Ovary (tissue), 3 donors: ENCODE measurements around the gene YLPM1.

Experiments
- EP300 ChIP-seq: sonication (generic); formaldehyde crosslinking; IDR thresholded peaks from one replicate; pipeline ENCODE4 v1.6.1; 2017; ENCODE audit warnings: antibody characterized with exemption
- POLR2A ChIP-seq: fragments of 450-650 bp; IDR thresholded peaks from one replicate; pipeline ENCODE4 v1.6.1; 2017; ENCODE audit warnings: antibody characterized with exemption, mild to moderate bottlenecking, moderate library complexity
- TF ChIP-seq, protein P1 (sequence below), 3 donors: fragments of 450-650 bp in 2 of 3; fragments of 200-600 bp in 1 of 3; IDR thresholded peaks; one replicate each; pipeline versions ENCODE4 v1.5.1 to v1.8.0; 2016 to 2022; ENCODE audit warnings: antibody characterized with exemption in 3 of 3, mild to moderate bottlenecking in 1 of 3
- donor health status: DM: no; HTN: no; CAD: no.

GRCh38 chr14:74792249-74793039 is 29.3 kb downstream of the YLPM1 start:
- TF ChIP-seq POLR2A (no peak), EP300 (no peak)
- TF ChIP-seq, protein P1, sequence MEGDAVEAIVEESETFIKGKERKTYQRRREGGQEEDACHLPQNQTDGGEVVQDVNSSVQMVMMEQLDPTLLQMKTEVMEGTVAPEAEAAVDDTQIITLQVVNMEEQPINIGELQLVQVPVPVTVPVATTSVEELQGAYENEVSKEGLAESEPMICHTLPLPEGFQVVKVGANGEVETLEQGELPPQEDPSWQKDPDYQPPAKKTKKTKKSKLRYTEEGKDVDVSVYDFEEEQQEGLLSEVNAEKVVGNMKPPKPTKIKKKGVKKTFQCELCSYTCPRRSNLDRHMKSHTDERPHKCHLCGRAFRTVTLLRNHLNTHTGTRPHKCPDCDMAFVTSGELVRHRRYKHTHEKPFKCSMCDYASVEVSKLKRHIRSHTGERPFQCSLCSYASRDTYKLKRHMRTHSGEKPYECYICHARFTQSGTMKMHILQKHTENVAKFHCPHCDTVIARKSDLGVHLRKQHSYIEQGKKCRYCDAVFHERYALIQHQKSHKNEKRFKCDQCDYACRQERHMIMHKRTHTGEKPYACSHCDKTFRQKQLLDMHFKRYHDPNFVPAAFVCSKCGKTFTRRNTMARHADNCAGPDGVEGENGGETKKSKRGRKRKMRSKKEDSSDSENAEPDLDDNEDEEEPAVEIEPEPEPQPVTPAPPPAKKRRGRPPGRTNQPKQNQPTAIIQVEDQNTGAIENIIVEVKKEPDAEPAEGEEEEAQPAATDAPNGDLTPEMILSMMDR (IDR thresholded peaks at IDR 0.05): no peak
